Caco-2 (cell line): Measurements from ENCODE around the gene PRDM15. TPM values are rescaled to one million over a fixed set of nuclear protein-coding genes. Genes with fewer than 3 reads are reported as not detected.

Source experiments
- BruUV-seq: library from RNA; stranded (reverse); fragments of 400-500 nt; replicated peaks from 2 replicates; lab custom pipeline; 2021; lab: Mats Ljungman, UMichigan
- CTCF ChIA-PET: fragments of 300-600 bp; sonication (Branson Sonifier 250); formaldehyde crosslinking; loops from one replicate; lab custom pipeline; 2022; ENCODE audit warnings: antibody characterized with exemption; lab: Charles Lee
- POLR2A ChIA-PET: fragments of 300-600 bp; sonication (Branson Sonifier 250); formaldehyde crosslinking; loops from one replicate; lab custom pipeline; 2022; ENCODE audit warnings: antibody characterized with exemption; lab: Charles Lee
- DNase-seq, 2 experiments: peaks; one replicate each; pipeline versions ENCODE4 v3.0.0 to v3.0.0-alpha.2; 2020 to 2022
- H3K27me3 ChIP-seq: replicated peaks from 2 replicates; pipeline ENCODE4 v1.6.0; 2011; ENCODE audit warnings: low read length; ENCODE audit not compliant: control insufficient read depth, insufficient read depth
- H3K36me3 ChIP-seq: 2 replicates; pipeline ENCODE4 v1.5.1; 2011; ENCODE audit warnings: low read length; ENCODE audit not compliant: control insufficient read depth, insufficient read depth
- H3K4me1 ChIP-seq: fragments of 250-450 bp; sonication (Bioruptor Pico); 2 replicates; pipeline ENCODE4 v1.5.1; 2020; ENCODE audit warnings: mild to moderate bottlenecking
- H3K4me3 ChIP-seq: 2 replicates; pipeline ENCODE4 v1.5.1; 2011; ENCODE audit warnings: low read depth, mild to moderate bottlenecking, control low read depth, low read length
- H3K9me3 ChIP-seq: fragments of 250-450 bp; sonication (Bioruptor Pico); 2 replicates; pipeline ENCODE4 v1.5.1; 2020; ENCODE audit warnings: mild to moderate bottlenecking, moderate library complexity
- H3K27ac Mint-ChIP-seq: one replicate; pipeline ENCODE4 v1.8.0; 2022; ENCODE audit warnings: mixed read lengths; ENCODE audit not compliant: unreplicated experiment
- H3K27me3 Mint-ChIP-seq: one replicate; pipeline ENCODE4 v1.8.0; 2022; ENCODE audit warnings: mixed read lengths; ENCODE audit not compliant: insufficient read depth, unreplicated experiment
- H3K36me3 Mint-ChIP-seq: one replicate; pipeline ENCODE4 v1.8.0; 2022; ENCODE audit warnings: mild to moderate bottlenecking, mixed read lengths; ENCODE audit not compliant: insufficient read depth, unreplicated experiment
- H3K4me1 Mint-ChIP-seq: one replicate; pipeline ENCODE4 v1.8.0; 2022; ENCODE audit warnings: low read depth, mixed read lengths; ENCODE audit not compliant: unreplicated experiment
- H3K4me3 Mint-ChIP-seq: one replicate; pipeline ENCODE4 v1.8.0; 2022; ENCODE audit warnings: mild to moderate bottlenecking, moderate library complexity, mixed read lengths; ENCODE audit not compliant: unreplicated experiment
- H3K9me3 Mint-ChIP-seq: one replicate; pipeline ENCODE4 v1.8.0; 2022; ENCODE audit warnings: mixed read lengths; ENCODE audit not compliant: unreplicated experiment
- CTCF ChIP-seq, 2 experiments: fragments of 200-600 bp in 1 of 2; IDR thresholded peaks; 1 replicate in 1 of 2; 2 replicates in 1 of 2; pipeline versions ENCODE4 v1.5.1 to v1.8.0; 2011 to 2022; ENCODE audit warnings: antibody characterized with exemption in 1 of 2, control low read depth in 1 of 2, inconsistent platforms in 1 of 2, low read depth in 1 of 2, low read length in 1 of 2, mild to moderate bottlenecking in 1 of 2, moderate library complexity in 1 of 2; ENCODE audit not compliant: insufficient read depth in 1 of 2, severe bottlenecking in 1 of 2, unreplicated experiment in 1 of 2
- intact Hi-C: fragments of 100-400 bp; cut with micrococcal nuclease; formaldehyde crosslinking; loops from one replicate; pipeline ENCODE4 v1.10.0; 2022; ENCODE audit not compliant: unreplicated experiment
- total RNA-seq: library from RNA; stranded (reverse); gene quantifications from 2 replicates; pipeline ENCODE4 v1.2.3, GENCODE V29; 2022

Gene PRDM15
- total RNA-seq, 1 experiment from 2014 or later, result 5.6 TPM

- H3K27me3 ChIP-seq, result no peaks in the 10 kb centered on the region
- no peaks in the 10 kb centered on the region for H3K9me3 ChIP-seq
- H3K36me3 ChIP-seq, result no peaks in the 10 kb centered on the region
- DNase-seq, result no peak
- ChIA-PET CTCF (no interaction called here), POLR2A (no interaction called here)
- no peaks in the 10 kb centered on the region for H3K4me1 ChIP-seq
- BruUV-seq, result no TSS peak
- H3K27me3 Mint-ChIP-seq, result no peaks in the 10 kb centered on the region
- H3K27ac Mint-ChIP-seq, result no peak overlapping the region
- H3K9me3 Mint-ChIP-seq, result no peaks in the 10 kb centered on the region
- no peak for TF ChIP-seq CTCF (IDR thresholded peaks at IDR 0.05; ENCODE audit: insufficient read depth in 1 of 2, low read depth in 1 of 2, low read length in 1 of 2, severe bottlenecking in 1 of 2, unreplicated experiment in 1 of 2)
- intact Hi-C loops, result no loop called here
- no peaks in the 10 kb centered on the region for H3K36me3 Mint-ChIP-seq
- no peaks in the 10 kb centered on the region for H3K4me1 Mint-ChIP-seq
- no peak overlapping the region for H3K4me3 Mint-ChIP-seq
- H3K4me3 ChIP-seq, result no peak overlapping the region
Observed at GRCh38 chr21:41919666-41920398, 40.7 kb upstream of the PRDM15 start.

DNA sequence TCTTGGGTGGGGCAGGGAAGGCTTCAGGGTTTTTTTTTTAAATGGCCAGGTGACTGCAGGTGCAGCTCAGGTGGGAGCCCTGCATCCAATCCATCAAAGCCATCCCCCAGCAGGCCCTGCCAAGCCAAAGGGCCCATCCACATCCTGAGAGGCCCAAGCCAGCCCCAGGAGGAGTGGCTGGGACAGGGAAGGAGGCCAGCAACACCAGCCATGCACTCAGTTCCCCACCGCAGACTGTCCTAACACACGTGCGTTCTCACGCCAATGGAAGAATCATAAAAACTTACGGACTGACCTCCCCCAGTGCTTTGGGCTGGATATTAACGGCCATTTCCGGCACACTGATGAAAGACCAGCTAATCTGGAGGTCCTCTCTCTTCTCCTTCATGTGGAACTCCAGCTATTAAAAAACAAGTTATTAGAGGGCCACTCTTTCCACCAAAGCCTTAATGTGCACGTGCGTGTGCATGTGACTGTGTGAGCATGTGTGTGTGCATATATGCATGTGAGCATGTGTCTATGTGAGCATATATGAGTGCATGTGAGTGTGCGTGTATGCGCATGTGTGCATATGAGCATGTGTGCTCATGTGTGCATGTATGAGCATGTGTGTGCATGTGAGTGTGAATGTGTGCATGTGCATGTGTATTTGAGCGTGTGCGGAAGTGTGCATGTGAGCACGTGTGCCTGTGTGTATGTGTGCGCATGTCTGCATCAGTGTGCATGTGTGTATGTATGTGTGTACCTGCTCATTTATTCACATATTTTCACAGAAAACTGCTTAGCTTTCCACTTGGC is 39.6 kb upstream of the PRDM15 start:
- H3K4me1 Mint-ChIP-seq, result no peaks in the 10 kb centered on the region
- Histone ChIP-seq H3K4me3 (no peak overlapping the region), H3K36me3 (no peaks in the 10 kb centered on the region), H3K27me3 (no peaks in the 10 kb centered on the region), H3K4me1 (no peaks in the 10 kb centered on the region), H3K9me3 (no peaks in the 10 kb centered on the region)
- POLR2A ChIA-PET, result no interaction called here
- H3K36me3 Mint-ChIP-seq, result no peaks in the 10 kb centered on the region
- H3K27ac Mint-ChIP-seq, result no peak overlapping the region
- H3K27me3 Mint-ChIP-seq, result no peaks in the 10 kb centered on the region
- no peak for TF ChIP-seq CTCF (IDR thresholded peaks at IDR 0.05; ENCODE audit: insufficient read depth in 1 of 2, low read depth in 1 of 2, low read length in 1 of 2, severe bottlenecking in 1 of 2, unreplicated experiment in 1 of 2)
- CTCF ChIA-PET, result no interaction called here
- intact Hi-C loops, result no loop called here
- no peak overlapping the region for H3K4me3 Mint-ChIP-seq
- no peak for DNase-seq
- no peaks in the 10 kb centered on the region for H3K9me3 Mint-ChIP-seq
- no TSS peak for BruUV-seq

- Histone ChIP-seq H3K4me1 (no peaks in the 10 kb centered on the region), H3K9me3 (no peaks in the 10 kb centered on the region), H3K27me3 (no peaks in the 10 kb centered on the region), H3K4me3 (no peak overlapping the region), H3K36me3 (no peaks in the 10 kb centered on the region)
- ChIA-PET CTCF (interaction anchor here (0.6 to 1.5 kb wide), 5 partner anchors 8 to 200 kb away, joined by 3 to 4 read pairs (median 3); no protein-coding TSS in a partner anchor), POLR2A (no interaction called here)
- BruUV-seq, result no TSS peak
- H3K36me3 Mint-ChIP-seq, result peaks cover 2% of the 10 kb centered on the region
- no peak for TF ChIP-seq CTCF (IDR thresholded peaks at IDR 0.05; ENCODE audit: insufficient read depth in 1 of 2, low read depth in 1 of 2, low read length in 1 of 2, severe bottlenecking in 1 of 2, unreplicated experiment in 1 of 2)
- no peak for DNase-seq
- H3K9me3 Mint-ChIP-seq, result no peaks in the 10 kb centered on the region
- no peaks in the 10 kb centered on the region for H3K4me1 Mint-ChIP-seq
- no peaks in the 10 kb centered on the region for H3K27me3 Mint-ChIP-seq
- H3K4me3 Mint-ChIP-seq, result no peak overlapping the region
- intact Hi-C loops, result no loop called here
- no peak overlapping the region for H3K27ac Mint-ChIP-seq
Observed at GRCh38 chr21:41917531-41917930, 38.4 kb upstream of the PRDM15 start.
